Measurements from ENCODE around the gene SEH1L.
A peak's percentile ranks its signal among the peaks of the same experiment; 100 is the strongest.
"Not testable (repeated sequence)": the region's sequence is repeated elsewhere in the genome, so short reads cannot be mapped to it uniquely, and the experiment has no call there.

SEH1L gene

GRCh38 chr18:12943215-12943614, 4.6 kb upstream of the SEH1L start:
- DNase-seq (ENCODE audit: low spot score), result no peak

GRCh38 chr18:12944709-12945108, 3.1 kb upstream of the SEH1L start:
- DNase-seq (ENCODE audit: low spot score), result no peak

- DNase-seq (ENCODE audit: low spot score), result peak; percentile 53
Observed at GRCh38 chr18:12946549-12947284, 1.1 kb upstream of the SEH1L start.

DNA sequence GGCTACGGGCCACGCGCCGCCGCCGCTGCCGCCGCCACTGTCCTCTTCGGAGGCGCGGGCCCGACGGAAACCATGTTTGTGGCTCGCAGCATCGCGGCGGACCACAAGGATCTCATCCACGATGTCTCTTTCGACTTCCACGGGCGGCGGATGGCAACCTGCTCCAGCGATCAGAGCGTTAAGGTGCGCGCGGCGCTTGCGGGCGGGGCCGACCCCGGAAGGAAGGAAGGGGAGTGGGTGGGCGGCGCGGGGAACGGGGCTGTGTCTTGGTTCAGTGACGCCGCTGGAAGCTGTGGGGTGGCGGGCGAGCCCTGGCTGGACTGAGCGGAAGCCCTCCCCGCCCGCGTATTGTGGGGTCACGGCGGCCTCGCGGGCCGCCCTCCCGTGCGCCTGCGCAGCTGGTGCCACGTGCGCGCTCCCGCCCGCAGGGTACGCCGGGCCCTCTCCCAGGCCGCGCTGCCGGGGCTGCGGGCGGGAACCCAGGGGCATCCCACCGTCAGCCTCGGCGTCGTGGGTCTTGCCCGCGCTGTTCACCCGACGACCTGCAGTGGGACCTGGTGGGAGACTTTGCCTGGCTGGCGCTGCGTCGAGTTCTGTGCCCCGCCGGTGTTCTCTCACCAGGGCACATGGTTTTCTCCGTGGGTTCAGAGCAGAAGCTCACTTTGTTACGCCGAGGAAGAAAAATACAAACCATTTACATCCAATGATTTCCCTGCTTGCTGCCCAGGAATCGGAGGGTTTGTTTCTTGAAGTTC, 416 bp downstream of the SEH1L start:
- DNase-seq (ENCODE audit: low spot score), result peak; percentile 85

GRCh38 chr18:12958478-12958877, 10.7 kb downstream of the SEH1L start:
- no peak for DNase-seq (ENCODE audit: low spot score)

DNA sequence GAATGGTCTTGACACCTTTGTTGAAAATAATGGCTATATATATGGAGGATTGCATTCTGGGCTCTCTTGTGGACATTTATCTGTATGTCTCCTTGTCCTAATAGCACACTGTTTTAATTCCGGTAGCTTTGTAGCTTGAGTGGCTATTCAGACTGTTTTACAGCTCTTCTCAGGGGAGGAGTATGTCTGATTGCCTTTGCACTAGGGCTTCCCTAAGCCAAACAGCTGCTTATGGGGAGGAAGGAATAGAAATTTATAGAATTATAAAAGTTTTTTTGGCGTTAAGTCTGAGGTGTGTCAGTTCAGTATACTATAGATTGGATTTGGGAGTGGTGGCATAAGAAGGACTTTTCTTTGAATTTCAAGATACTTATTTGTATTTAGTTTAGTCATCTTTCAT, 12.6 kb downstream of the SEH1L start:
- no peak for DNase-seq (ENCODE audit: low spot score)

GRCh38 chr18:12960853-12961397, 13.1 kb downstream of the SEH1L start:
- no peak for DNase-seq (ENCODE audit: low spot score)

GRCh38 chr18:12963069-12963468, 15.3 kb downstream of the SEH1L start:
- DNase-seq (ENCODE audit: low spot score), result no peak

DNA sequence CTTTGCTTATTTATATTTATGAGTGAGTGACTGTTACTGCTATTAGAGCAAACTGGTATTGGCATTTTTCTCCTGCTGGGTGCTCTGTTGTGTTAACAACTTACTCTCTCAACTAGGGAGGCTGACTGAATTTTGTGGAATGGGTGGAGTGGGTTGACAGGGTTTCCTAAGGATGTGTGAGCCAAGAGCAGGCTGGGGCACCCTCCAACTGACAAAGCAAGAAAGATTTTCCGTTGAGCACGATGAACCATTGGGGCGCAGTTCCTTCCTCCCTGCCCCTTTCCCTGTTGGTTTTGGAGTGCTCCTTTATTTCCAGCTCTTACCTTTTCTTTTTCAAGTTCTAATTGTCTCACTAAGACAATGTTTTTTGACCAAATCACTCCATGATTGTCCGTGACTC, 20.3 kb downstream of the SEH1L start:
- no peak for DNase-seq (ENCODE audit: low spot score)

DNA sequence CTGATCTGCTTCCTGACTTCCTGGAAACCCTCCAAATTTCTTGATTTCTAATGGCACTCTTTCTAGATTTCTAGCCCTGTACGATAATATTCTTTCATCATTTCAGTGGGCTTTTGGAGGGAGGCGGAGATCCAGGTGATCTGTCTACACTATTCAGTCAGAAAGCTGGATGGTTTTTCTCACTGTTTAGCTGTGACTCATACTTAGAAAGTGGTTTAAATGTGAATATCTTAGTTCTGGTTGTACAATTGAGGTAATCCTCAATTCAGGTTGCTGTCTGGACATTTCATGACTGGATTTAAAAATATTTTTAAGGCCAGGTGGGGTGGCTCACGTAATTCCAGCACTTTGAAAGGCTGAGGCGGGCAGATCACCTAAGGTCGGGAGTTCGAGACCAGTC, 20.8 kb downstream of the SEH1L start:
- DNase-seq (ENCODE audit: low spot score), result no peak

DNA sequence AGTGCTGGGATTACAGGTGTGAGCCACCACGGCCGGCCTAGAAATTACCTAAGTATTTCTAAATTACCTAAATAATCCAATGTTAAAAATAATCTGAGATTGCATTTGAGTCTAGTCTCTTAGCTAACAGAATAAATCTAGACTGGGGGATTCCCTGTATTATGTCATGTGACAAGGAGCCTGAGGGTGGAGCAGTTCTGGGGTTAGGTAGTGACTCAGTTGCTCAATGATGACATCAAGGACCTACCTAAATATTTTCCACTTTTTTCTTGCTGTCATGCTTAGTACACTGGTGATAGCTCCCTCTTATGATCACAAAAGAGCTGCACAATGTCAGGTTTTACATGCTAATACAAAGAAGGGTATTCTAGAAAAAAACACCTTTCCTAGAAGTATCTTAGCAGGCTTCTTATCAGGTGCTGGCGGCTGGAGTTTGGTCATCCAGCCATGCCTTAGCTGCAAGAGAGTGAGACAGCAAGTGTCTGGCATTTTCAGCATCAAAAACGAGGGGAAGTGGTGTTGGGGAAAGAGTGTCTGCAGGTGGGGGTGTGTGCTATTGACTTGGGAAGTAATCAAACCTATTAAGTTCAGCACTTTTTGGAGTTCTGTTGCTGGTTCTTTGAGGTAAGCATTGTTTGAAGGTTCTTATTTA, 25.9 kb downstream of the SEH1L start:
- no peak for DNase-seq (ENCODE audit: low spot score)

- DNase-seq (ENCODE audit: low spot score), result no peak
Observed at GRCh38 chr18:12975488-12975887, 27.7 kb downstream of the SEH1L start.

GRCh38 chr18:12976305-12976704, 28.5 kb downstream of the SEH1L start:
- no peak for DNase-seq (ENCODE audit: low spot score)

- DNase-seq (ENCODE audit: low spot score), result not testable (repeated sequence)
Observed at GRCh38 chr18:12980065-12980464, 32.3 kb downstream of the SEH1L start.

- DNase-seq (ENCODE audit: low spot score), result no peak
Observed at GRCh38 chr18:12989397-12990122, 41.7 kb downstream of the SEH1L start.

GRCh38 chr18:12990123-12990475, 42.3 kb downstream of the SEH1L start:
- DNase-seq (ENCODE audit: low spot score), result no peak

GRCh38 chr18:12990641-12990966, 42.8 kb downstream of the SEH1L start:
- DNase-seq (ENCODE audit: low spot score), result no peak

- DNase-seq (ENCODE audit: low spot score), result peak; percentile 99
Observed at GRCh38 chr18:12990967-12991820, 43.4 kb downstream of the SEH1L start, which contains the start of gene CEP192. Gene CEP192, plus strand, starts transcription at chr18:12991362. Its CDS starts 8,063 bp downstream, at chr18:12999425.

DNA sequence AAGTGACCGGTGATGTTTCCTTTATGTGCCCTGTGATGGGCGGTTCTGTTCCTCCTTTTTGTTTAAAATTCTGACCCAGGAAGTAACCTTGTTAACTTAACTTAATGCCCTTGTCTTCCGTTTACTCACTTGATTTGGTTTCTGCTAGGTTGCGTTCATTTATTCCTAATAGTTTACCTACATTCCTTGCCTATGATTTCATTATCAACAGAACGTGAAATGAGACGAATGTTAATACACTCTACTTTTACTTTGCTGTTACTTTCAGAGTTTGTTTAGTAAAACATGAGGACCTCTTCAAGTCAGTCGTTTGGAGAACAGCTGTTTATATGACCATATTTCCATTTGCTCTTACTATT, 44.0 kb downstream of the SEH1L start:
- no peak for DNase-seq (ENCODE audit: low spot score)

- no peak for DNase-seq (ENCODE audit: low spot score)
Observed at GRCh38 chr18:12993439-12993838, 45.6 kb downstream of the SEH1L start.

GRCh38 chr18:12995424-12995823, 47.6 kb downstream of the SEH1L start:
- DNase-seq (ENCODE audit: low spot score), result no peak

All from cerebellar cortex (tissue), 1 donor.